Activated CD4-positive, CD25-positive, alpha-beta regulatory T cell treated with anti-CD3 and anti-CD28 coated beads, Interleukin-2, amount 50 U/mL, for 24 hours (primary cell): ENCODE data around the gene POM121C.
"Not testable (repeated sequence)": the region's sequence is repeated elsewhere in the genome, so short reads cannot be mapped to it uniquely, and the experiment has no call there.

ENCODE experiments used
- ATAC-seq, 2 donors: fragments of 150-1000 bp; cut with Tn5 transposase; one replicate each; pipeline ENCODE4 v1.10.0; 2021; ENCODE audit warnings: mild to moderate bottlenecking in 1 of 2, moderate library complexity in 1 of 2

POM121C gene

DNA sequence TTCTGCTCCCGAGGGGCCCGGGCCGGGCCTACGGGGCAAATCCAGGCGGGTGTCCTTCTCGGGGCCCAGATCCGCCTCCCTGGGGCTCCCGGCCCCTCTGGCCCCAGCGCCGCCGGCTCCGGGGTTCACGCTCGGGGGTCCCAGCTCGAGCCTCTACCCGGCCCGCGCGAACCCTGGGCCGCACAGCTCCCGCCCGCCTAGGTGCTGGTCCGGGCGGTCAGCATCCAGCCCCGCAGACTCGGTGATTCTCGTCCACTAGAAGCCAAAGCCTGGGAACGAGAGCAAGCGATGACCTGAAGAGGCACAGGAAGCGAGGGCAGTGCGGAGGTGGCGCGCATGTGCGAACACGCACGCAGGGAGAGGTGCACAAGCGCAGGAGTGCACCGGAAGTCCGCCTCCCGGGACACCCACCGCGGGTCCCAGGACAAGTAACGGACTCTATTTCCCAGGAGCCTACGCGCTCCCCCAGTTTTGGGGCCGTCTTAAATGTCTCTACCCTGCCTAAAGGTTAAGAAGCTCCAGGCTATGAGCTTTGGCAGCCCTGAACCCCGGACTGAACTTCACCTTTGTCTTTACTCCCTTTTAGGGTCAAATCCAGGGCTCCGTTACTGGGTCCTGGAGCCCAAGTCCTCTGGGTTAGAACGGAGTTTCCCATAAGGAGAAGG lies at the start of gene POM121C:
Gene POM121C, minus strand, starts transcription at position 321 of the 665 bp plus-strand sequence. CDS start 44,803 bp downstream, outside the sequence.
- ATAC-seq: peak; percentile 100

DNA sequence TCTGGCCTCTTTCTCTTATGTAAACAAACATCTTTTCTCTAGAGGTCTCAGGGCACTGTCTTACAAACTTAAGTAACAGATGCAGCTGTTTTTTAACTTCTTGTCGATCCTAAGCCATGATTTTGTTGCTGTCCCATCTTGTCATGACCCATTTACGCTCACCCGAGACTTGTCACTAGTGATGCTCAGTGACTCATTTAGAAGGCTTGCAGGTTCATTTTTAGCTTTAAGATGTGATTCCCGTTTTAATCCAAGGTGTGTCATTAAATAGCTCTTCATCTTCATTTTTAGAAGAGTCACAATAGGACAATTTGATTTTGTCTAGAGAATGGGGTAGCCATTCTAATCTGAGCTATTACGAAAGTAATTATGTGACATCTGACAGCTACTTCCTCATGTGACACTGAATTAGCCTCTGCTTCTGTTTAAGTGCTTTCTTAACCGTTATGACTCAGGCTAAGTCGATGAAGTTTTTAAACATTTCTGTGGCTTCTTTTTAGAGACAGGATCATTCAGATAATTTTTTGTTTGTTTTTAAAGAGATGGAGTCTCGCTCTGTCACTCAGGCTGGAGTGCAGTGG lies 48.7 kb upstream of the POM121C start:
- peak; percentile 73 to 92 for ATAC-seq

DNA sequence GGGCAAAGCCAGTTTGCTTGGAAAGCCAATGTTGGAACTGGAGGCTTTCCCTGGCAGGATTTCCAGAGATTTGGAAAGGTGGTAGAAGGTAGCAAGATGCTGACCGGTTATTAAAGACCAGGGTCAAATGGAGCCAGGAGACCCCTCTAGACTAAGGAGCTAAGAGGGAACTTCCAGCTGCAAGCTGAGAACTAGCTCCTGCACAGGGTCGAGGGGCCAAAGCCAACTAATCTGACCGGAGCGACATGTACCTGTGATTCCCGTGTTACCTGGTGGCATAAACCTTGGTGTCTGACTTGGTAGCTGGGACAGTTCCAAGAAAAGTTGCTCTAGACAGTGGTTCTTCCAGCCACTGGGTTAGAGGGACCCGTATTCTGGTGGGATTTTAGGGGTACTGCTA lies 47.8 kb upstream of the POM121C start:
- ATAC-seq: no peak

DNA sequence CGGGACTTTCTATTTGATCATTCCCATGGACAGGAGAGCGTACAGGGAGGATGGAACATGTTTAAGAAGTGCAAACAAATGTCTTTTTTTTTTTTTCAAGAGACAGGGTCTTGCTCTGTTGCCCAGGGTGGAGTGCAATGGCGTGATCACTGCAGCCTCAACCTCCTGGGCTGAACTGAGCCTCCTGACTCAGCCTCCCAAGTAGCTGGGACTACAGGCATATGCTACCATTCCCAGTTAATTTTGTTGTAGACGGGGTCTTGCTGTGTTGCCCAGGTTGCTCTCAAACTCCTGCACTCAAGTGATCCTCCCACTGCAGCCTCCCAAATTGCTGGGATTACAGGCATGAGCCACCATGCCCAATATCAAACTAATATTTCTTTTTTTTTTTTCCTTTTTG lies 46.5 kb upstream of the POM121C start:
- no peak for ATAC-seq

- no peak for ATAC-seq
Observed at GRCh38 chr7:75531359-75531821, 45.3 kb upstream of the POM121C start.

- ATAC-seq: not testable (repeated sequence)
Observed at GRCh38 chr7:75527224-75527722, 41.2 kb upstream of the POM121C start.

DNA sequence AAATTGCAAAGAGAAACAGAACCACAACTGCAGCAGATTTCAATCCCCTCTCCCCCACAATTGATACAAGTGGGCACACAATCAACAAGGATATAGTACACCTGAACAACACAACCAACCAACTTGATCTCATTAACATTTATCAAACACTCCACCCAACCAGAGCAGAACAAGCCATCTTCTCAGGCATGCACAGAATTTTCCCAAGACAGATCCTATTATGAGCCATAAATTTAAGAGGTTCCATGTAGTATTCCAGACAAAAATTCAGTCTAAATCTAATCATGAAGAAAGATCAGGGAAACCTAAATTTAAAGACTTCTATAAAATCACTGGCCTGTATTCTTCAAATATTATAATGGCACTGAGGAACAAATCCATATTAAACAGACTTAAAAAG lies 35.6 kb upstream of the POM121C start:
- not testable (repeated sequence) for ATAC-seq

- not testable (repeated sequence) for ATAC-seq
Observed at GRCh38 chr7:75518842-75519241, 32.7 kb upstream of the POM121C start.

- not testable (repeated sequence) for ATAC-seq
Observed at GRCh38 chr7:75509033-75509432, 22.9 kb upstream of the POM121C start.

DNA sequence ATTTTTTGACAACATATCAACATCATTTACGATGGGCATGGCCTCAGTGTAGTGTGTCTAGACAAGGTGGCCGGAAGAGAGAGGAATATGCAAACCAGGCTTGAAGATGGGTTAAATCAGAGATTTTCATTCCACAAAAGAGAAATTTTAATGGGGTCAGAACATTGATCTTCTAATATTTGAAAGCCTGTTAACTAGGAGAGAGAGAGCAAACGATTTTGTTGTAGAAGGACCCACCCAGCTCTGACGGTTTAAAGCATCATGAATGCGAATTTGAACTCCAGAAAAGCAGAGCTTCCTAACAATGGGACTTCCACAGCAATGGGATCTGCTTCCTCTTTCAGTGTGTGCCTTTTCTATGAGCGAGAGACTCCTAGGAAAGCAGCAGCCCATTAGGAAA lies 5.9 kb upstream of the POM121C start, which contains the start of gene SPDYE5:
Gene SPDYE5, plus strand, starts transcription at position 301 of the 400 bp plus-strand sequence. CDS start 1,728 bp downstream, outside the sequence.
- not testable (repeated sequence) for ATAC-seq

DNA sequence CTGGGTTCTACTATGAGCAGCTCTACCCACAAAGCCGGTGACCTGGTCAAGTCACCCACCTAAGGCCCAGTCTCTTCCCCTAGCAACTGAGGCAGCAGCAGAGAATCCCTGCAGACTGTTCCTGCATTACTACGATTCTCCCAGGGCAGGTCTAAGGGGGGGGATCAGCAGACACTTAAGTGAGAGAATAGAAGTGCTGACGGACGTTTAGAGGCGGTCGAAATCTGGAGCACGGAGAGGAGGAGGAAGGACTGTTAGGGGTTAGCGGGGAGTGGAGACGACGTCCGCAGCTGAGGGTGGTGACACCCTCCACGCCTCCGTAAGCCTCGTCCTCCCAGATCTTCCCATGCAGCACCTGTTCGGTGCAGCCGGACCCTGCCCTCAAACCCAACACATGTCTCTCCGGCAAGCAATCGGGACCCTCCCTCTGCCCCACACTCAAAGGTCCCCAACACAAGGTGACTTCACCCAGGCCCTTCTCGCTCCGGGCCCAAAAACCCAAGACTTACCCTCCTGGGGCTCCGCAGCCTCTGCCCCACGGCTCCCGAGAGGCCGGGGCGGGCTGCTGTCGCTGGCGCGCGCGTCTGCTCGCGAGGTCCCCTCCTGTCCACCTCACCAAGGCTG lies 632 bp downstream of the POM121C start:
- not testable (repeated sequence) for ATAC-seq

DNA sequence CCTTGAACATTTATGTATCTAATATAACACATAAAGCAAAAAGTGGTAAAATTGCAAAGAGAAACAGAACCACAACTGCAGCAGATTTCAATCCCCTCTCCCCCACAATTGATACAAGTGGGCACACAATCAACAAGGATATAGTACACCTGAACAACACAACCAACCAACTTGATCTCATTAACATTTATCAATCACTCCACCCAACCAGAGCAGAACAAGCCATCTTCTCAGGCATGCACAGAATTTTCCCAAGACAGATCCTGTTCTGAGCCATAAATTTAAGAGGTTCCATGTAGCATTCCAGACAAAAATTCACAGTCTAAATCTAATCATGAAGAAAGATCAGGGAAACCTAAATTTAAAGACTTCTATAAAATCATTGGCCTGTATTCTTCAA lies 5.8 kb downstream of the POM121C start:
- ATAC-seq: not testable (repeated sequence)

DNA sequence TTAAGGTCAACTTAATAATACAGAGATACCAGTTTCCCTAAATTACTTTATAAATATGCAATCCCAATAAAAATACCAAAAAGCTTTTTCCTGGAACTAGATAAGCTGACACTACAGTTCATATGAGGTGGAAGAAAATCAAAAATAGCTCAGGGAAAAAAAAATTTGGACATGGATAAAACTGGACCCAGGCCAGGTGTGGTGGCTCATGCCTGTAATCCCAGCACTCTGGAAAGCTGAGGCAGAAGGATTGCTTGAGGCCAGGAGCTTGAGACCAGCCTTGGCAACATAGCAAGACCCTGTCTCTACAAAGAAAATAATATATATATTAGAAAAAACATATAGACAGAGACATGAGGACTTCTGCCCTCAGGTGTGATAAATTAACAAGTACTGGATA lies 8.6 kb downstream of the POM121C start:
- not testable (repeated sequence) for ATAC-seq

GRCh38 chr7:75470166-75470565 lies 15.9 kb downstream of the POM121C start:
- ATAC-seq: not testable (repeated sequence)

GRCh38 chr7:75460541-75460940 lies 25.6 kb downstream of the POM121C start:
- not testable (repeated sequence) for ATAC-seq

DNA sequence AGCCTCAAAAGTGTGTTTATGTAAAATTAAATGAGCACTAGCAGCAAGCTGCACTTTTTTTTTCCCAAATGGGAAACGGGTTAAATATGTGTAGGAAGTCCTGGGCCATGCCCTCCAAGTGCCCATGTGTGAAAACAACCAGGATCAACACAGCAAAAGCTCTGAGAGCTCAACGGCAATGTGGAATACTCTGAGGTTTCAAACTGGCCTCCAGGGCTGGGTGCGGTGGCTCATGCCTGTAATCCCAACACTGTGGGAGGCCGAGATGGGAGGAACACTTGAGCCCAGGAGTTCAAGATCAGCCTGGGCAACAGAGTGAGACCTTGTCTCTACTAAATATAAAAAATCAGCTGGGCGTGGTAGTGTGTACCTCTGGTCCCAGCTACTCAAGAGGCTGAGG lies 28.1 kb downstream of the POM121C start:
- not testable (repeated sequence) for ATAC-seq

GRCh38 chr7:75456403-75456802 lies 29.7 kb downstream of the POM121C start:
- not testable (repeated sequence) for ATAC-seq

DNA sequence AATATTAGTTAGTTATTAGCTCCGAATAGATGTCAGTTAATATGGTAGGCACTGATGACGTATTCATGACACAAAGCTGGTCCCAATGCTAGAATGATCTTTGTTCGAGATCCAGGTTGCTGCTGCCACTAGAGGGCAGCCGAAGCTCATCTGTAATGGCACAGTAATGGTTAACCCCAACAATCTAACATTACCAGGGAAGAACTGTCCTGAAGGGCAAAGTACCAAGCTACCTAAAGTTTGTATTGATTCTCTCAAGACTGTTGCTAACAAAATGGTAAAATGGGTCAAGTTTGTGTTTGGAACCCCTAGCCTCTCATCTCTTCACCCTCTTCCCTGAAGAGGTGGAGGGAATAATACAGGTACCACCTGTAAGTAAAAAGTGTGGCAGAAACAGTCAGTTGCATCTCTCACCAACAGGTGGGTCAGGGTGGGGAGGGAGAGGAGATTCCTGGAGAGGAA lies 33.6 kb downstream of the POM121C start:
- peak; percentile 93 for ATAC-seq

GRCh38 chr7:75449946-75450345 lies 36.2 kb downstream of the POM121C start:
- not testable (repeated sequence) for ATAC-seq

DNA sequence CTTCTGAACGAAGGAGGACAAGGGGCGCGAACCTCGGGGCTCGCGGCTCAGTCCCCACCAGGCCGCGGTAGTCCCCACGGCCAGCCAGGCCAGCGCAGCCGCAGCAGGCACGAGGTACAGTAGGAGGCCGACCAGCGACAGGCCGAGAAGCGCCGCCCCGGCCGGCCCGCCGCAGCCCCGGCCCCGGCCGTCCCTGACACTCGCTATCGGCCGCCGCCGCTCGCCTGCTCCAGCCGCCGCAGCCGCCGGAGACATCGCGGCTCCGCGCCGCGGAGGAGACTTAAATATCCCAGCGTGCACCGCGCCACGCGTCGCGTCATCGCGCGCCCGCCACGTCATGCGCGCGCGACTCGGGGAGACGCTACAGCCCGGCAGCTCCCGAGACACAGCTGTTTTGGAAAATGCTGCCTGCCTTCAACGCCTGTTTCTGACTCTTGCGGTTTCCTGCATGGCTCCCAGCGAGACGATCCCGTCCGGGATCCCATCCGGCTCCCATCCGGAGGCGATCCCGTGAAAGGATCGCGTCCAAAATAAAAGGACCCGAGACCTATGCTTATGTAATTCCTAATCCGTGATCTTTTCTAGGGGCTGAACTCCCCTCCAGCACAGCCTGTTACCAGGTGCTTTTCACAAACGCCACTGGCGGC lies 43.5 kb downstream of the POM121C start:
- ATAC-seq: peak; percentile 96 to 97

- peak; percentile 29 to 43 for ATAC-seq
Observed at GRCh38 chr7:75442101-75442464, 44.0 kb downstream of the POM121C start.

- not testable (repeated sequence) for ATAC-seq
Observed at GRCh38 chr7:75439000-75439399, 47.1 kb downstream of the POM121C start.

- ATAC-seq: not testable (repeated sequence)
Observed at GRCh38 chr7:75423481-75423880, 62.6 kb downstream of the POM121C start.
